HG02943 (cell line): Measurements from ENCODE around the gene ASPHD2.

ENCODE experiments used
- ATAC-seq: cut with Tn5 transposase; IDR thresholded peaks from one replicate; pipeline ENCODE4 v1.9.1; 2021; ENCODE audit warnings: mild to moderate bottlenecking, low read depth, moderate library complexity; ENCODE audit not compliant: unreplicated experiment

Gene ASPHD2

DNA sequence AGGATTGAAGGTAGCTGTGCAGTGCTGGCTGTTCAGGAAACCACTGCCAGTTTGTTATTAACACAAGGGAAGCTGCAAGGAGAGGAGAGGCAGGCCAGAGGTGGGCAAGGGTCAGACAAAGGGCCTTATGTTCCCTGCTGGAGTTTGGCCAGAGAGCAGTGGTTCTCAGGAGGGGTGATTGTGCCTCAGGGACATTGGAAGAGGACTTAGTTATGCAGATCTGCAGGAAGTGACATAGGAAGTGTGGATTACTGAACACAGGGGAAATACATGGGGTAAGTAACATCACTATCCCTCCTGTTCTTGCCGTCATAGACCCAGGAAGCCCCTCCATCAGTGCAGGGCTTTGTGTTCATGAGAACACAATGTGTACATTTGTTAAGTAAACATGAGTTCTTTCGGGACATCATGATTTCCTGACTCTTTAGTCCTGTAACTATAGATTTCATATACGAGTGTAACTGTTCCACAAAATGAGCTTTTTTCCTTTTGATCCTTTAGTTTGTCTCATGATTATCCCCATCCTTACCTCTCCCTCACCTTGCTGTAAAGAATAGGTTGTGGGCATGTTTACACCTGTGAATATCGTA, 60.5 kb downstream of the ASPHD2 start:
- no peak for ATAC-seq

DNA sequence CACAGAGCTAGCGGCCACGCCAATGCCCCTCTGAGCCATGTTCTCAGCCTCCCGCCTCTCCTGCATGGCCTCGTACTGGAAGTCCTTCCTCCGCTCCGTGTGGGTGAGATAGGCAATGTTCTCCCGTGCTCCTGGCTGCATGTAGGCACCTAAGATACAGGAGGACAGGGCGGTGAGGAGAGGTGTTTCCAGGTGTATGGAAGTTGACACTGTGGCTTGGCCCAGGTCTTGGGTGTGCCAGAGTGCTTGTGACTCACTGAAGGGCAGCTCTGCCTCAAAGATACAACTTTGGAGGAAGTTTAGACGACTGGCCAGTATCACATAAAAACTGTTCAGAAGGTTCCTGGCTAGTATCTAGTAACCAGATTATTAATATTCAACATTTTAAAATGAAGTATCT, 63.2 kb downstream of the ASPHD2 start:
- ATAC-seq: no peak

DNA sequence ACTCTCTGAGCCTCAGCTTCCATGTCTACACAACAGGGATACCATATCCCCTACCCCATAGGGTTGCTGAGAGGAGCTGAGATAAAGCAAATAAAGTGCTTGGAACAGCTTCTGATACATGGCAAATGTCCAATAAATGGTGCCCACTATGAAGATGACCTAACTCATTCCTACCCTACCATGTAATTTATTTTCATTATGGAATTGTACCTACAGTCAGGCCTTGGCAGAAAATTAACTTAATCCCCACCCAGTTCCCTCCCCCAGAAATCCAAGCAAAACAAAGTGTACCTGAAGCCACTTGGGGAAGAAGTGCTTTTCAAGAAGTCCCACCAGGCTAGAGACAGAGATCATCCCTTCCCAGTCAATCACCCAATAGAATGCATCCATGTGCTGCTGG, 65.4 kb downstream of the ASPHD2 start:
- ATAC-seq: no peak
